Measurements from ENCODE around the gene ARFGAP3. TPM values are rescaled to one million over a fixed set of nuclear protein-coding genes. Genes with fewer than 3 reads are reported as not detected.
A peak's percentile ranks its signal among the peaks of the same experiment; 100 is the strongest.

Gene ARFGAP3
- total RNA-seq, 1 donor from 2014 or later, result 28.4 TPM

GRCh38 chr22:42868751-42869251, 11.7 kb upstream of the ARFGAP3 start:
- no peak overlapping the region for H3K27ac Mint-ChIP-seq (ENCODE audit: unreplicated experiment)
- no peak for TF ChIP-seq CTCF (conservative IDR thresholded peaks at IDR 0.05)
- DNase-seq (ENCODE audit: low read depth, low spot score), result no peak
- H3K4me3 Mint-ChIP-seq, result no peak overlapping the region
- H3K4me1 Mint-ChIP-seq, result peaks cover 3% of the 10 kb centered on the region
- H3K9me3 Mint-ChIP-seq, result no peaks in the 10 kb centered on the region
- no peaks in the 10 kb centered on the region for H3K27me3 Mint-ChIP-seq (ENCODE audit: low read depth)
- H3K36me3 Mint-ChIP-seq (ENCODE audit: low read depth), result no peaks in the 10 kb centered on the region

GRCh38 chr22:42866100-42866499, 9.0 kb upstream of the ARFGAP3 start:
- no peak for DNase-seq (ENCODE audit: low read depth, low spot score)
- Mint-ChIP-seq H3K27me3 (ENCODE audit: low read depth) (no peaks in the 10 kb centered on the region), H3K36me3 (ENCODE audit: low read depth) (no peaks in the 10 kb centered on the region), H3K4me1 (peaks cover 3% of the 10 kb centered on the region), H3K4me3 (peak overlapping the region; percentile 36), H3K27ac (ENCODE audit: unreplicated experiment) (peak overlapping the region; percentile 29), H3K9me3 (no peaks in the 10 kb centered on the region)
- no peak for TF ChIP-seq CTCF (conservative IDR thresholded peaks at IDR 0.05)

- Mint-ChIP-seq H3K9me3 (no peaks in the 10 kb centered on the region), H3K4me3 (peak overlapping the region; percentile 36), H3K27ac (ENCODE audit: unreplicated experiment) (peak overlapping the region; percentile 29), H3K4me1 (peaks cover 3% of the 10 kb centered on the region), H3K36me3 (ENCODE audit: low read depth) (peaks cover 2% of the 10 kb centered on the region), H3K27me3 (ENCODE audit: low read depth) (no peaks in the 10 kb centered on the region)
- no peak for TF ChIP-seq CTCF (conservative IDR thresholded peaks at IDR 0.05)
- DNase-seq (ENCODE audit: low read depth, low spot score), result no peak
Measured at GRCh38 chr22:42865536-42865935, 8.5 kb upstream of the ARFGAP3 start.

GRCh38 chr22:42863349-42863961, 6.4 kb upstream of the ARFGAP3 start:
- Mint-ChIP-seq H3K9me3 (no peaks in the 10 kb centered on the region), H3K4me1 (peaks cover 3% of the 10 kb centered on the region), H3K36me3 (ENCODE audit: low read depth) (peaks cover 2% of the 10 kb centered on the region), H3K27ac (ENCODE audit: unreplicated experiment) (no peak overlapping the region), H3K27me3 (ENCODE audit: low read depth) (no peaks in the 10 kb centered on the region), H3K4me3 (no peak overlapping the region)
- no peak for TF ChIP-seq CTCF (conservative IDR thresholded peaks at IDR 0.05)
- DNase-seq (ENCODE audit: low read depth, low spot score), result no peak

- Mint-ChIP-seq H3K27ac (ENCODE audit: unreplicated experiment) (no peak overlapping the region), H3K27me3 (ENCODE audit: low read depth) (no peaks in the 10 kb centered on the region), H3K36me3 (ENCODE audit: low read depth) (peaks cover 2% of the 10 kb centered on the region), H3K4me1 (no peaks in the 10 kb centered on the region), H3K4me3 (peak overlapping the region; percentile 1), H3K9me3 (no peaks in the 10 kb centered on the region)
- TF ChIP-seq CTCF (conservative IDR thresholded peaks at IDR 0.05), result no peak
- DNase-seq (ENCODE audit: low read depth, low spot score), result no peak
Measured at GRCh38 chr22:42862045-42862734, 5.1 kb upstream of the ARFGAP3 start.

Measured in neural crest cell (in vitro differentiated cells).